HG02840 (cell line): ENCODE measurements around the gene NAGLU.

Experiments used
- ATAC-seq: cut with Tn5 transposase; IDR thresholded peaks from one replicate; pipeline ENCODE4 v1.9.1; 2021; ENCODE audit warnings: mild to moderate bottlenecking, moderate library complexity, moderate number of reproducible peaks; ENCODE audit not compliant: unreplicated experiment, low FRiP score

The NAGLU gene

GRCh38 chr17:42585353-42585752, 49.3 kb downstream of the NAGLU start:
- no peak for ATAC-seq

- ATAC-seq: no peak
Measured at GRCh38 chr17:42586514-42587230, 50.6 kb downstream of the NAGLU start.

- ATAC-seq: no peak
Measured at GRCh38 chr17:42590886-42591285, 54.8 kb downstream of the NAGLU start.

- no peak for ATAC-seq
Measured at GRCh38 chr17:42591411-42591810, 55.4 kb downstream of the NAGLU start.
